ENCODE data around the gene ABCG1.

The ABCG1 gene

GRCh38 chr21:42212266-42212665 is 6.7 kb upstream of the ABCG1 start:
- H3K27ac ChIP-seq = no peak overlapping the region

GRCh38 chr21:42213082-42213774 is 5.7 kb upstream of the ABCG1 start:
- H3K27ac ChIP-seq = no peak overlapping the region
- no peak for TF ChIP-seq ZFX (IDR thresholded peaks at IDR 0.05; ENCODE audit: borderline replicate concordance)
- TF ChIP-seq CTCF (IDR thresholded peaks at IDR 0.05) = no peak

More at GRCh38 chr21:42212266-42212665, 6.7 kb upstream of the ABCG1 start:
- no peak for TF ChIP-seq CTCF (IDR thresholded peaks at IDR 0.05)
- no peak for TF ChIP-seq ZFX (IDR thresholded peaks at IDR 0.05; ENCODE audit: borderline replicate concordance)

- no peak for TF ChIP-seq CTCF (IDR thresholded peaks at IDR 0.05)
- no peak for TF ChIP-seq ZFX (IDR thresholded peaks at IDR 0.05; ENCODE audit: borderline replicate concordance)
- no peak overlapping the region for H3K27ac ChIP-seq
Measured at GRCh38 chr21:42214081-42214750, 4.7 kb upstream of the ABCG1 start.

- no peak for TF ChIP-seq CTCF (IDR thresholded peaks at IDR 0.05)
- no peak overlapping the region for H3K27ac ChIP-seq
Measured at GRCh38 chr21:42214921-42215320, 4.0 kb upstream of the ABCG1 start.

- H3K27ac ChIP-seq = no peak overlapping the region
- TF ChIP-seq ZFX (IDR thresholded peaks at IDR 0.05; ENCODE audit: borderline replicate concordance) (no peak), CTCF (IDR thresholded peaks at IDR 0.05) (no peak)
Measured at GRCh38 chr21:42215942-42216725, 2.8 kb upstream of the ABCG1 start.

- no peak overlapping the region for H3K27ac ChIP-seq
- TF ChIP-seq ZFX (IDR thresholded peaks at IDR 0.05; ENCODE audit: borderline replicate concordance) (no peak), CTCF (IDR thresholded peaks at IDR 0.05) (no peak)
Measured at GRCh38 chr21:42216726-42217572, 2.0 kb upstream of the ABCG1 start.
